A549 (cell line): ENCODE data around the gene TNNI3.

Source experiments
- EP300 ChIP-seq, 2 experiments: fragments of >200 bp; sonication (Bioruptor Twin); formaldehyde crosslinking; IDR thresholded peaks; 2 replicates in 1 of 2; 3 replicates in 1 of 2; pipeline ENCODE4 v1.6.1; 2016 to 2017
- MAFK ChIP-seq: fragments of 450-650 bp; IDR thresholded peaks from 2 replicates; pipeline ENCODE4 v1.6.1; 2014; ENCODE audit not compliant: partially characterized antibody
- POLR2A ChIP-seq: IDR thresholded peaks from 2 replicates; pipeline ENCODE4 v1.6.1; 2012; ENCODE audit warnings: mild to moderate bottlenecking, low read length
- RAD21 ChIP-seq, 2 experiments: fragments of >200 bp in 1 of 2; sonication (Bioruptor Twin) in 1 of 2; formaldehyde crosslinking in 1 of 2; IDR thresholded peaks in 1 of 2; conservative IDR thresholded peaks in 1 of 2; 2 replicates in 1 of 2; 3 replicates in 1 of 2; pipeline ENCODE4 v1.6.1; 2012 to 2018; ENCODE audit warnings: inconsistent platforms in 1 of 2
- RNF2 ChIP-seq: fragments of 200-600 bp; sonication (generic); IDR thresholded peaks from 2 replicates; pipeline ENCODE4 v1.6.1; 2016; ENCODE audit warnings: low read depth, mild to moderate bottlenecking, antibody characterized with exemption, moderate library complexity, borderline replicate concordance
- SREBF2 ChIP-seq: fragments of 450-650 bp; IDR thresholded peaks from 2 replicates; pipeline ENCODE4 v1.6.1; 2014; ENCODE audit warnings: mild to moderate bottlenecking, moderate library complexity
- TF ChIP-seq, protein P1 (sequence below): fragments of >200 bp; sonication (Bioruptor Twin); formaldehyde crosslinking; IDR thresholded peaks from 3 replicates; pipeline ENCODE4 v1.5.1; 2016
- TF ChIP-seq, protein P2 (sequence below): fragments of 450-650 bp; IDR thresholded peaks from 2 replicates; pipeline ENCODE4 v1.6.1; 2014; ENCODE audit warnings: antibody characterized with exemption
- TF ChIP-seq, protein P3 (sequence below): IDR thresholded peaks from 2 replicates; pipeline ENCODE4 v1.6.1; 2012

DNA sequence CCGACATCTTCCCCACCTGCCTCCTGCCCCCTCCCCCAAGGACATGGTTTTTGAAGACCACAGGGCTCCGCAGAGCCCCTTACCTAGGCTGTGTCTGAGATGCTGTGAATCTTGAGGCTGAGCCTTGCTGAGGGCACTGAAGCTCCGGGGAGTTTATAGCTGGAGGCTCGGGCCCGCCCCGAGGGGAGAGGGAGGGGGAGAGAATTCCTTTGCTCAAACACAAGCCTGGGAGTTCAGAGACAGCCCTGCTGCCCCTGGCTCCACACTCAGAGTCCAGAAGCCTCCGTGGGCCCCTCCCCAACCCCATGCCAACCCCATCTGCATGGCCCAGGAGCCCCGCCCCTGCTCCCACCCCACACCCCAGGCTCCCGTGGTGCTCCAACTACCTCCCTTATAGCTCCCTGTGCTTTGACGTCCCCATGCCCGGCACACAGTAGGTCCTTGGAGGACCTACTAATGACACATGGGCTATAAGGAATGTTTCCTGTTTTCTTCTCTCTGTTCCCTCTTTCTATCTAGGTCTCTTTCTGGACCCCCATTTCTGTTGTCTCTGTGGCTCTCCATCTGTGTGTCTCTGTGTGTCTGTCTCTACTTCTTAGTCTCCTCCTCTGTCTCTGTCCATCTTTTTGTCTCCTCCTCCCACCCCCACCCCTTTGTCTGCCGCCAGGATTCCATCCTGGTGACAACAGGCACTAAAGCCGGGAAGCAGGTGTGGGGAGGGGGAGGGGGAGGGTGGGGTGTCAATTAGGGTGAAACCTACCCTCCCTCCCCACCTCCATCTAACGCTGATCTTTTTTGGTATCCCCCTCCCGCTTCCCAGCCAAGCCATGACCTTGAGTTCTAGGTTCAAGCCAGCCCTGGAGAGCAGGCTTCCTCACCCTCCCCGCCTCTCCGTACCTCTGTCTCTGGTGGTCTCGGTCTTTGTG is 8.2 kb downstream of the TNNI3 start, which contains the start of gene TNNT1:
- TF ChIP-seq SREBF2 (no peak), RNF2 (no peak), POLR2A (no peak), RAD21 (conservative IDR thresholded peaks at IDR 0.05 in 1 of 2, IDR thresholded peaks at IDR 0.05 in 1 of 2) (no peak), MAFK (no peak), EP300 (IDR thresholded peaks at IDR 0.05) (no peak)
- TF ChIP-seq, protein P1, sequence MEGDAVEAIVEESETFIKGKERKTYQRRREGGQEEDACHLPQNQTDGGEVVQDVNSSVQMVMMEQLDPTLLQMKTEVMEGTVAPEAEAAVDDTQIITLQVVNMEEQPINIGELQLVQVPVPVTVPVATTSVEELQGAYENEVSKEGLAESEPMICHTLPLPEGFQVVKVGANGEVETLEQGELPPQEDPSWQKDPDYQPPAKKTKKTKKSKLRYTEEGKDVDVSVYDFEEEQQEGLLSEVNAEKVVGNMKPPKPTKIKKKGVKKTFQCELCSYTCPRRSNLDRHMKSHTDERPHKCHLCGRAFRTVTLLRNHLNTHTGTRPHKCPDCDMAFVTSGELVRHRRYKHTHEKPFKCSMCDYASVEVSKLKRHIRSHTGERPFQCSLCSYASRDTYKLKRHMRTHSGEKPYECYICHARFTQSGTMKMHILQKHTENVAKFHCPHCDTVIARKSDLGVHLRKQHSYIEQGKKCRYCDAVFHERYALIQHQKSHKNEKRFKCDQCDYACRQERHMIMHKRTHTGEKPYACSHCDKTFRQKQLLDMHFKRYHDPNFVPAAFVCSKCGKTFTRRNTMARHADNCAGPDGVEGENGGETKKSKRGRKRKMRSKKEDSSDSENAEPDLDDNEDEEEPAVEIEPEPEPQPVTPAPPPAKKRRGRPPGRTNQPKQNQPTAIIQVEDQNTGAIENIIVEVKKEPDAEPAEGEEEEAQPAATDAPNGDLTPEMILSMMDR, result no peak
- TF ChIP-seq, protein P2, sequence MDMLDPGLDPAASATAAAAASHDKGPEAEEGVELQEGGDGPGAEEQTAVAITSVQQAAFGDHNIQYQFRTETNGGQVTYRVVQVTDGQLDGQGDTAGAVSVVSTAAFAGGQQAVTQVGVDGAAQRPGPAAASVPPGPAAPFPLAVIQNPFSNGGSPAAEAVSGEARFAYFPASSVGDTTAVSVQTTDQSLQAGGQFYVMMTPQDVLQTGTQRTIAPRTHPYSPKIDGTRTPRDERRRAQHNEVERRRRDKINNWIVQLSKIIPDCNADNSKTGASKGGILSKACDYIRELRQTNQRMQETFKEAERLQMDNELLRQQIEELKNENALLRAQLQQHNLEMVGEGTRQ, result no peak
- TF ChIP-seq, protein P3, sequence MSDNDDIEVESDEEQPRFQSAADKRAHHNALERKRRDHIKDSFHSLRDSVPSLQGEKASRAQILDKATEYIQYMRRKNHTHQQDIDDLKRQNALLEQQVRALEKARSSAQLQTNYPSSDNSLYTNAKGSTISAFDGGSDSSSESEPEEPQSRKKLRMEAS, result no peak
